GM21515 (cell line): ENCODE results near the gene PSTPIP2.
"Not testable (repeated sequence)": the region's sequence is repeated elsewhere in the genome, so short reads cannot be mapped to it uniquely, and the experiment has no call there.

Source experiments
- ATAC-seq: cut with Tn5 transposase; IDR thresholded peaks from one replicate; pipeline ENCODE4 v1.9.1; 2021; ENCODE audit not compliant: unreplicated experiment

Gene PSTPIP2

GRCh38 chr18:45993438-45993837 is 78.6 kb downstream of the PSTPIP2 start:
- no peak for ATAC-seq

- ATAC-seq: not testable (repeated sequence)
Measured at GRCh38 chr18:45992527-45992926, 79.5 kb downstream of the PSTPIP2 start.

DNA sequence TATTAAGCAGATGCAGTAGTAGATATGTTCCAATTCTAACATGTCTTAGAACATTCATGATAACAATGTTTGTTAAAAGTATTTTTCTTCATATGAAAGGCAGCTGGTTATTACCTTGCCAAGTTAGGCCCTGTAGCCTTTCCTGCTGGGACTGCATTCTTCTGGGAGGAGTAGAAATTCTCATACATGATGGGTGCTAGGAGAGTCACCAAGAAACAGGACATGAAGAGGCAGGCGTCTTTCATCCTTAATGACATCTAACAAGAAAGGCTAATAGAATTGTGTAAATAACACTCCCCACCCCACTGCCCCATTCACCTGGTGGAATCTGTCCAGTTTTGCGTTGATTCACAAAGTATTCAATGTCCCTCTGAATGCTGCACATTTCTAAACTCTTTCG is 80.3 kb downstream of the PSTPIP2 start:
- ATAC-seq: no peak

DNA sequence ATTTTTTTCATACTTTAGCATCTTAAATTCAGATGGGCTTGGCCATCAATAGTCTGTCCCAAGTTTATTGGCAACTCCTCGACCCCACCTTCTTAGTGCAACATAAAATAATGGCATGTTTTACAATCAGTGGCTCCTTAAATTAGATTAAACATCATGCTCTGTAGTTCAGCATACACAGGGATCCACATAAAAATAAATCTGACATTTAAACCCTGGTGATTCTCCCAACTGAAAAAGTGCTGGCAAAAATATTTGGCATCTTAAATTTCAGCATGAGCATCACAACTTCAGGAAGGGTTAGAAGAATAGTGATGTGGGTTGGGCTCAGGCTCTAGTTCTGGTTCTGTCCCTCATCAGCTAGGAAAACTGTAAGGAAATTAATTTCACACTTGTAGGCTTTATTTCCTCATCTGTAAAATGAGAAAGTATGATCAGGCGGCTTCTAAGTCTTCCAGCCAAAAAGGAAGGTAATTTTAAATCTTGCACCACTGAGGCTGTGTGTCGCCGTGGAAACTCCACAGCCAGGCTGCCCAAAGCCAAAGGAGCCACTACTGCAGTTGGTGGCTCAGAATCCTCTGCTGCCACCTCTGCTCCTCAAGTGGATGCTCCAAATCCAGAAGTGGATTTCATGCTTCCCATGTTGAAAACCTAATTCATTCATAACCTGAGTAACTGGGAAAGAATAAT is 87.4 kb downstream of the PSTPIP2 start:
- ATAC-seq: no peak

DNA sequence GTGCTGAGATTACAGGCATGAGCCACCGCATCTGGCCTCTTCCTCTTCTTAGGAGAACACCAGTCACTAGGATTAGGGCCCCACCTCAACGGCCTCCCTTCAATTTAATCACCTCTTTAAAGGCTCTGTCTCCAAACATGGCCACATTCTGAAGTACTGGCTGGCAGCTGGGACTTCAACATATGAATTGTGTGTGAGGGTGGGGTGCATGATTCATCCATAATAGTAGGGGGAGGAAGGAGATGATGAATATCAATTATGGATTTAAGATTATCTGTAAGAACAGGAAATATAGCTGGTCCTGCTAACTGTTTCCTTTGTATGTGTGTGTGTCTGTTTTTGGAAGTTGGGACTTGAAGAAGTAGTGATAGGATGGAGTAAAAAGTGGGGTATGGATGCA is 90.2 kb downstream of the PSTPIP2 start:
- ATAC-seq: no peak

DNA sequence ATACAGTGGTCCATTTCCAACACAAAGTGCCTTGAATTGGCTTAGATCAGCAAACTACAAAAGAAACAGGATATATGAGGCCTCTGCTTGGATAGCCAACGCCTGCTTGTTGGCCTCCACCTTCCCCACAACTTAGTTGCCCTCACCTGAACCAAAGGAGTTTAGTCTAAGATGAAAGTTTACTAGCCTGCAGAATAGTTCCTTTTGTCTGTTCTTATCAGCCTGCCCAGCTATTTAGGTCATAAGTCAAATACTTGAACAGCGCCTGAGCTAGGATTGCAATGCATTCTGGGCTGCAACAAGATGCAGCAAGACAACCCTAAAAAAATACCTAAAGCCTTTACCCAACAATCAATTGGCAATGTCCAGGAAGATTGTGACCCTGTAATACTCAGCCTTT is 91.8 kb downstream of the PSTPIP2 start:
- ATAC-seq: no peak

DNA sequence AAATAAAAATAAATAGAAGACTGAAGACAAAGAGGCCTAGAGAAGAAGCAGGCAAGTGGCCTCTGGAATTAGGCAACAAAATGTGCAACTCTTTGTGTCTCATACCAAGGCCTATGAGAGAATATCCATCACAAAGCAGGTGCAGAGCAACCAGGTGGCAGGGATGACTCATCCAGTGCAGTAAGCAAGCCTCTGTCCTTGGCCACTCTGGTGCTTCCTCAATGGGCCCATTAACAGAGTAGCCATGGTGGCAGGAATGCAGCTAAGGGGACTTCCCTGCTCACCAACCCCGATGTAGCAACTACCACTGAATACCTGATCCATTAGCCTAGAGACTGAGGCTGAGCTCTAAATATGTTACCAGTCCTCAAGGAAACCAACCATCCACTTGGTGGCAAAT is 94.0 kb downstream of the PSTPIP2 start:
- ATAC-seq: no peak

DNA sequence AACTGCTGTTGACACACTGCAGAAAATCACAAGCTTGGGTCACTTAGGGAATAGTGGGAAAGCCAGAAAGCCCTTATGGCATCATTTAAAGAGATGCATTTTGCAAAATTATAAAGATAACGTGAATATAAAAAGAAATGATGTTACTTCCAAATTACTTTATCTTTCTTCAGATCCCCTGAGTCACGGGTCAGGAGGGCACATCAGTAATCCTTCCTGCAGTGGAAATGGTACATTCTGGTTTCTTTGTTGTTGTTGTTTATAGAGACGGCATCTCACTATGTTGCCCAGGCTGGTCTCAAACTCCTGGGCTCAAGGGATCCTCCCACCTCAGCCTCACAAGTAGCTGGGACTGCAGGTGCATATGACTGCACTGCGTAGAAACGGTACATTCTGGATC is 95.1 kb downstream of the PSTPIP2 start:
- no peak for ATAC-seq

DNA sequence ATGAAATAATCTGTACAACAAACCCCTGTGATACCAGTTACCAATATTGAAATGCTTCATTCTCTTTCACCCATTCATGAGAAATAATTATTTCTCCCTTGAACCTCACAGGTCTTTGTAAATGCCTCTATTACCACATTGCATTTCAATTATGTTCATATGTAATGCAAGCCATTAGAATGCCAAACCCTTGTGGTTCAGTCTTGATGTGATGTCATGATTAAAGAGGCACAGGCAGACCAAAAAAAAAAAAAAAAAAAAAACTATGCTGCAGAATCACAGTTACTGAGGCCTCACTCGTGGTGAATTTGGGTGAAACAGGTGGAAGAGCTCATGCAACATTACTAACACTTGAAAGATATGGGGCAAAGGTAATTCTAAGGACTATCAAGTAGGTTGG is 95.5 kb downstream of the PSTPIP2 start:
- no peak for ATAC-seq

DNA sequence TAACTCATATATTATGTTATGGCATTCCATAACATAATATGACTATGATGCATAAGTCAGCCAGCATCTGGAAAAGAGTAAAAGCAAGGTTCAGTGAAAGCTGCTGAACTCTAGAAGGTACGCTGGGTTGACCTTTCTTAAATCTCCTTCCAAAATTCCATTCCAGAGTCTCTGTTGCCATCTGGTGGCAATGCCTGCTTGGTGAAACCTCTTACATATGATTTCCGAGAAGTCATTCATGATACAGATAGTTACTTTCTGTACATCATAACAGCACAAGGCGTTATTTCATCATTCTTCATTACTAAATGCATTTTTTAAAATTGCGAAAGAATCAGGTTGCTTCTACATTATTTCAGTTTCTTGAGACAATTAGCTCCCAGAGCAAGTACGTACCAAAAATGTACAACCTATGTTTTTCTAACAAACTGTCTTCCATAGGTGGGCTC is 97.9 kb downstream of the PSTPIP2 start:
- no peak for ATAC-seq

DNA sequence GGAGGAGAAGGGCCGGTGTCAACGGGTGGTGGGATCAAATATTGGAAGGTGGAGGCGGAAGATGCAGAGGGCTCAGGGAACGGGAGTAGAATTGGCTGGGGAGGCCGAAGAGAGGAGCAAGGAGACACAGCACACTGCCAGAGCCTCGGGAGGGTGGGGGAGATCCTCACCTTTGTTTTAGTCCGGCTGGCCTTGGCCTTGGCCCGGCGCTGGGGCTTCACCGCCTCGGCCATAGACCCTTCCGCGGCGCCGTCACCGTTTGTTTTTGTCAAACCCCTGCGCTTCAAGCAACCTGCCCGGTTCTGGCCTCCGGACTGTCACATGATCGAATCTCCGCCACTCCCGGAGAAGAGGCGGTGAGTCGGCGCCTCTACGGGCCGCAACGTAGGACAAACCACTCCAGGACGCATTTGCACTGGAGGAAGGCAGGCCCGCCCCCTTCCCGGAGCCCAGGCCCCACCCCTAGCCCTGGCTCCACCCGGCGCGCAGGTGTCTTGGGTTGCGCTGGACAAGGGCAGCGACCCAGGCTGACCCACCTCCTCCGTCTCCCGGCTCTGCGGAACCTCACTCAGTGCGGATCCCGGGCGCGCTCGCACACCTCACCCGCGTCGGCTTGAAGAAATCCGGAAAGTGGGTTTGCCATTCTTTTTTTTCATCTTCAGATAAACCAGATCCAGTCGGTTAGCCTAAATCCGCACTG is 104.9 kb downstream of the PSTPIP2 start, which contains the start of gene EPG5:
Gene EPG5, minus strand, starts transcription at position 323 of the 700 bp plus-strand sequence. Its CDS starts 90 bp downstream, at position 233.
- ATAC-seq: peak; percentile 94

GRCh38 chr18:45964913-45965312 is 107.1 kb downstream of the PSTPIP2 start:
- not testable (repeated sequence) for ATAC-seq

- no peak for ATAC-seq
Measured at GRCh38 chr18:45962866-45963265, 109.2 kb downstream of the PSTPIP2 start.

DNA sequence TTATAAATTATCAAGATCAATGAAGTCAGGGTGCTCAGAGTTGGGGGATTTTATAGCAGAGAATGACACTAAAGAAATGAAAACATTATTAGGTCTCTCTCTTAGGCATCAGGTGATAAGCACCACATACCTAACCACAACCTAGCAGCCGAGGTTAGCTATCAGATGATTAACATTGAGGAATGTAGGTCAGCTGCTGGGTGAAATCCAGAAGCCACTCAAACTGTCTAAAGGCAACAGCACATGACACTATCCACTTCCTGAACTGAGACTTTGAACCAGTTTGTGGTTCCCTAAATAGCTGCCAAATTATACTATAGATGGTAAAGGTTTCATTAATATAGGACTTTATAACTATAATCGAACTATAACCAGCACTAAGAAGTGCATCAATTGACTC is 109.6 kb downstream of the PSTPIP2 start:
- ATAC-seq: no peak

- ATAC-seq: not testable (repeated sequence)
Measured at GRCh38 chr18:45959484-45959883, 112.6 kb downstream of the PSTPIP2 start.

GRCh38 chr18:45958730-45959129 is 113.3 kb downstream of the PSTPIP2 start:
- ATAC-seq: no peak

- no peak for ATAC-seq
Measured at GRCh38 chr18:45958027-45958426, 114.0 kb downstream of the PSTPIP2 start.

DNA sequence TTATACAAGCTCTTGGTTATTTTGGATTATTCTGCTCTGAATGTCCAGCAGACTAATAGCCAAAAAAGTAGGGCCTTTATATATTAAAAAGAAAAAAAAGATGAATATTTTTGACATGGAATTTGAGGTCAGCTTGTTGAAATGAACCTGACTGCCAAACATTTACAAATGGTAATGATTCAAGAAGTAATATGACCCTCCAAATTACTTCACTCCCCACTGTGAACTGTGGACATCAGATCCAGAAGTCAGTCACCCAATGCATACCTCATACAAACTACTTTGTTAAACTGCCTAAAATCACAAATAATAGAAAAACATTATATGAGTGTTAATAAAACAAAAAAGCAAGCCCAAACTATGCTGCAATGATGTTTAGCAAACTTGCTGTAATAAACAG is 115.0 kb downstream of the PSTPIP2 start:
- ATAC-seq: no peak

DNA sequence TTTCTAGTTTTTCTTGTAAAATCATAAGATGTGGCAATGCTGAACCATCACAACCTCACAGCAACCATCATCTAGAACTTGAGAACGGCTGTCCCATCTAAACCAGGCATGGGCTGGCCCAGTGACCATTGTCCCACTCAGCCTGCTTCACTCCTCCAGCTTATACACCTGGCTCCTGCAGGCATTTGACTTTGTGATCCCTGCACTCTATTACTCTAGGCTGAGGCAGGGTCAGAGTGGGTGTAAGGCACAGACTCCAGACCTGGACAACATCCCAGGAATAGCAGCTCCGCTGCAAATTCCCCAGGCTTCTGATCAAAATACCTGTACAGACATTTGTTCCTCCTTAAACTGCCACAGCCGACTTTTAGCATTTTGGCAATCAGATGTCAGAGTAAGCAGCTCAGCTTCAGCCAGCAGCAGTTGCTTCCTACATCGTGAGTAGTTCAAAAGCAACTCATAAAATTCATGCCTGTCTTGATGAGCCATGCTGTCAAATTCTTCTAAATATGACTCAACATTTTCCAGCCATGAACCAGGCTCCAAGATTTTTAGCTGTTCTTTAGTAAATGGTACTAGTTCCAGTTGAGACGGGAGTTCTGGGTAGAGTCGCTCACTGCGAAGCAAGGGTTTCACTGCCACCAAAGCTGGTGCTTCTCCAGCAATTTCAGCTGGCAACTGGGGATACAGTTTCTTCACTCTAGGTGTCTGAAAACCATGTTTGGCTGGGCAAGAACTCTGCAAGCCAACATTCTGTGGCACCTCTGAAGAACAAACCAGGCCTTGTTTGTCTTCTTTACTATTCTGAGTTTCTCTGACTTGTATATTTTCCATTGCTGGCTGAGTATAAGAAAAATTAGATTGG is 117.8 kb downstream of the PSTPIP2 start:
- ATAC-seq: no peak

GRCh38 chr18:45951016-45951714 is 120.9 kb downstream of the PSTPIP2 start:
- ATAC-seq: no peak

DNA sequence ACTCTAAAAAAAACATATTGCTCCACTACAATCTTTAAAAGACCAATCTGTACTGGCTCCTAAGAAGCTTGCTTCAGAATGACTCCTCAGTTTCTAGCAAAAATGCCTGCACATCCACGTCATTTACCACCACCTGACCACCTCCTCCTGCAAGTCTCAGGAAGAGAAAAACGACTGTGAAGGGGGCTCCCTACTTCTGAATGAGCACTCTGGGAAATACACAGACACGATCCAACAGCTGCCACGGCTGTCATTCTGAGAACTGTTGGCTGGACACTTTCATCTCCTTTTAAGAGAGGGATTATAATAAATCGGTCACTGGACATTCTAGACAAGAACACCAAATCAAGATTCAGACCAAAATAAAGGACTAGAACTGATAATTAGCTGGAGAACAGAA is 126.4 kb downstream of the PSTPIP2 start:
- no peak for ATAC-seq
